Naive thymus-derived CD4-positive, alpha-beta T cell (primary cell): Measurements from ENCODE around the gene ANAPC4. TPM values are rescaled to one million over a fixed set of nuclear protein-coding genes. Genes with fewer than 3 reads are reported as not detected.

Source experiments
- ATAC-seq: fragments of 150-1000 bp; cut with Tn5 transposase; 2 replicates; pipeline ENCODE4 v1.10.0; 2021; ENCODE audit warnings: mild to moderate bottlenecking, moderate library complexity
- CTCF ChIA-PET: fragments of 350-600 bp; sonication (Branson Sonifier 250); formaldehyde crosslinking; loops from one replicate; lab custom pipeline; 2021; ENCODE audit warnings: antibody characterized with exemption; lab: Charles Lee
- POLR2A ChIA-PET: fragments of 350-600 bp; sonication (Branson Sonifier 250); formaldehyde crosslinking; loops from one replicate; lab custom pipeline; 2021; ENCODE audit warnings: antibody characterized with exemption, inconsistent platforms; lab: Charles Lee
- DNase-seq, 9 donors: peaks; one replicate each; pipeline versions ENCODE4 v3.0.0 to v3.0.0-alpha.2; 2020 to 2022; ENCODE audit warnings: mixed read lengths in 1 of 9
- H3K27ac ChIP-seq: one replicate; pipeline ENCODE4 v1.7.0; 2013; ENCODE audit warnings: mild to moderate bottlenecking, low read depth, low read length, moderate library complexity
- H3K27me3 ChIP-seq, 2 donors: one replicate each; pipeline ENCODE4 v1.7.0; 2013; ENCODE audit warnings: low read length in 2 of 2, mild to moderate bottlenecking in 2 of 2, moderate library complexity in 2 of 2; ENCODE audit not compliant: control insufficient read depth in 2 of 2, insufficient read depth in 2 of 2
- H3K36me3 ChIP-seq, 3 experiments: 1 replicate in 2 of 3; 2 replicates in 1 of 3; pipeline ENCODE4 v1.7.0; 2013; ENCODE audit warnings: low read length in 3 of 3, mild to moderate bottlenecking in 3 of 3, moderate library complexity in 1 of 3; ENCODE audit not compliant: insufficient read depth in 3 of 3, control insufficient read depth in 2 of 3
- H3K4me1 ChIP-seq, 2 donors: one replicate each; pipeline ENCODE4 v1.7.0; 2013; ENCODE audit warnings: low read length in 2 of 2, mild to moderate bottlenecking in 2 of 2, moderate library complexity in 1 of 2; ENCODE audit not compliant: control insufficient read depth in 2 of 2, insufficient read depth in 2 of 2
- H3K4me3 ChIP-seq: 2 replicates; pipeline ENCODE4 v1.7.0; 2013; ENCODE audit warnings: mild to moderate bottlenecking, low read length
- H3K9me3 ChIP-seq, 3 experiments: 1 replicate in 2 of 3; 2 replicates in 1 of 3; pipeline ENCODE4 v1.7.0; 2013; ENCODE audit warnings: low read length in 3 of 3; ENCODE audit not compliant: control insufficient read depth in 2 of 3
- H3K27ac Mint-ChIP-seq, 9 donors: one replicate each; pipeline ENCODE4 v1.8.0; 2020 to 2022; ENCODE audit warnings: mixed read lengths in 9 of 9, mild to moderate bottlenecking in 8 of 9, moderate library complexity in 5 of 9, inconsistent platforms in 2 of 9
- H3K27me3 Mint-ChIP-seq, 5 donors: one replicate each; pipeline ENCODE4 v1.8.0; 2021 to 2022; ENCODE audit warnings: mixed read lengths in 5 of 5, mild to moderate bottlenecking in 1 of 5
- H3K36me3 Mint-ChIP-seq, 5 donors: one replicate each; pipeline ENCODE4 v1.8.0; 2020 to 2022; ENCODE audit warnings: mixed read lengths in 5 of 5, mild to moderate bottlenecking in 3 of 5, inconsistent platforms in 1 of 5
- H3K4me1 Mint-ChIP-seq, 7 donors: one replicate each; pipeline ENCODE4 v1.8.0; 2020 to 2022; ENCODE audit warnings: mixed read lengths in 7 of 7, mild to moderate bottlenecking in 3 of 7, inconsistent platforms in 1 of 7
- H3K4me3 Mint-ChIP-seq, 10 donors: one replicate each; pipeline ENCODE4 v1.8.0; 2020 to 2022; ENCODE audit warnings: mild to moderate bottlenecking in 10 of 10, mixed read lengths in 10 of 10, moderate library complexity in 6 of 10, inconsistent platforms in 2 of 10
- H3K9me3 Mint-ChIP-seq, 11 donors: one replicate each; pipeline ENCODE4 v1.8.0; 2020 to 2022; ENCODE audit warnings: mixed read lengths in 11 of 11, mild to moderate bottlenecking in 4 of 11, inconsistent platforms in 1 of 11, moderate library complexity in 1 of 11
- intact Hi-C, 2 donors: fragments of 100-400 bp; cut with micrococcal nuclease; formaldehyde crosslinking; loops; one replicate each; pipeline ENCODE4 v1.15.1; 2023
- polyA plus RNA-seq, 2 donors: library from polyadenylated mRNA; unstranded; fragments of 300-500 nt; fragmentation: Illumina TruSeq; gene quantifications; one replicate each; pipeline ENCODE4 v1.2.3, GENCODE V29; 2021
- total RNA-seq, 6 experiments: library from RNA in 5 of 6; stranded (reverse) in 5 of 6; gene quantifications; 1 replicate in 5 of 6; 2 replicates in 1 of 6; pipeline ENCODE4 v1.2.3 and lab custom pipeline; 2021 to 2026

Gene ANAPC4
- total and polyA plus RNA-seq, 7 experiments from 2014 or later: 19.0 to 55.3 (median 49.9) TPM

DNA sequence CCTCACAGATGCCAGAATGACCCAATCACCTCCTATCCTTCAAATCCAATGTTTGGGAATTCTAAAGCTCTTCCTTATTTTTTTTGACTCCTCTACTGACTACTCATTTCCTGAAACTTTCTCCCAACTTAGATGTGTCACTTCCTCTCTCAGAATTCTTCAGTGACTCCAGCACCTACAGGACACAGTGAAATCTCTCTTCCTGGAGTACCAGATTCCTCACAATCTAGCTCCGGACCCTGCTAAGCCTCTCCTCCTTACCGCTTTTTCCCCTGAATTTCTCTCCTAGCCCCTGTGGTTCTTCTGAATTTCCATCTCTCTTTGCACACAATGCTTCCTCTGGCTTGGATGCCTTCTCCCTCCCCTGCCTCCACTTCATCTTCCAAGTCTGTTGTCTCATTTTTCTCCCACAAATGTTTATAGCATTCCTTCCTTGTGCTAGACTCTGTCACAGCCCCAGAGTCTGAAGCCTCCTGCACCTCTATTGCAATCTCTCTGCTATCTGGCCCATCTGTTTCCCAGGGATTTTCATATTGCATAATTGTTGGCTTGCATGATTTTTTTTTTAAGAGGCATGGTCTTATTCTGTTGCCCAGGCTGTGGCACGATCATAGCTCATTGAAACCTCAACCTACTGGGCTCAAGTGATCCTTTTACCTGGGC lies 80.1 kb downstream of the ANAPC4 start:
- no peak overlapping the region for H3K4me3 ChIP-seq
- ATAC-seq (no peak), DNase-seq (no peak)
- no peak overlapping the region for H3K27ac Mint-ChIP-seq
- CTCF ChIA-PET: no interaction called here
- POLR2A ChIA-PET: no interaction called here
- no peak overlapping the region for H3K4me3 Mint-ChIP-seq
- no peak overlapping the region for H3K27ac ChIP-seq
- no peaks in the 10 kb centered on the region for H3K27me3 ChIP-seq
- H3K27me3 Mint-ChIP-seq: no peaks in the 10 kb centered on the region
- H3K36me3 Mint-ChIP-seq: no peaks in the 10 kb centered on the region
- H3K9me3 ChIP-seq: no peaks in the 10 kb centered on the region
- H3K9me3 Mint-ChIP-seq: no peaks in the 10 kb centered on the region
- no peaks in the 10 kb centered on the region for H3K36me3 ChIP-seq
- H3K4me1 Mint-ChIP-seq: peaks cover 0 to 2% (median 0%) of the 10 kb centered on the region in 7 donors
- H3K4me1 ChIP-seq: no peaks in the 10 kb centered on the region
- intact Hi-C loops: no loop called here

DNA sequence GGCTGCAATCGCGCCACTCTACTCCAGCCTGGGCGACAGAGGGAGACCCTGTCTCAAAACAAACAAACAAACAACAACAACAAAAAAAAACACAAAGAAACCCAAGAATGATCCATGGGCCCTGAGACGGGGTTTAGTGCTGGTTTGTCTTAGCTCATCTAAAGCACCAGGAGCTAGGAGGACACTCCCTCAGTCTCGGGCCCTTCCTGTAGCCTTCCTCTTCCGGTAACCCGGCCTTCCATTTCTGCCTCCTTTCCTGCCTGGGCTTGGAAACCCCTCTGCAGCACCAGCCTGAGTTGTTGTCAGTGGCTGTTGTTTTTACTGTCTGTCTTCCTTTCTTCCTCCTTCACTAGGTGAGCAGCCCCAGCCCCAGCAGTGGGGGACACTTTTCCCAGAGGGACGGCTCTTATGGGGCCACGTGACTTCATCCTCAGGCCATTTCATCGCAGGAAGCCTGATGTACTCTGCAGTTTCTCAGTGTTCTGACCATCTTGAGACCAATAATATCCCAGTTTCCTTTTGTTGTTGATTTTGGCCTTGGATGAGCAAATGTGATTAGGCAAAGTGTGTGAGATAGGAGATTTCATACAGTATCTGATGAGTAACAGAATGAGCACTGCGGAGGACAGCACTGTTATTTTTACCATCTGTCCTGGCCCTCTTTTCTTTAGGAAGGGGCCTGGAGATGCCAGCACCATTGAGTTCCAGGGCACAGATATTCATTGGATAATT lies 90.1 kb downstream of the ANAPC4 start:
- H3K4me3 Mint-ChIP-seq: no peak overlapping the region
- no peak overlapping the region for H3K27ac Mint-ChIP-seq
- ChIA-PET POLR2A (no interaction called here), CTCF (no interaction called here)
- Histone ChIP-seq H3K27ac (no peak overlapping the region), H3K9me3 (no peaks in the 10 kb centered on the region), H3K4me3 (no peak overlapping the region), H3K4me1 (no peaks in the 10 kb centered on the region), H3K36me3 (no peaks in the 10 kb centered on the region), H3K27me3 (no peaks in the 10 kb centered on the region)
- intact Hi-C loops: no loop called here
- no peaks in the 10 kb centered on the region for H3K4me1 Mint-ChIP-seq
- peaks cover 0 to 13% (median 8%) of the 10 kb centered on the region in 11 donors for H3K9me3 Mint-ChIP-seq
- ATAC-seq: no peak
- peaks cover 0 to 16% (median 12%) of the 10 kb centered on the region in 5 donors for H3K36me3 Mint-ChIP-seq
- no peaks in the 10 kb centered on the region for H3K27me3 Mint-ChIP-seq
- DNase-seq: no peak

- no peaks in the 10 kb centered on the region for H3K4me1 Mint-ChIP-seq
- no peak overlapping the region for H3K4me3 Mint-ChIP-seq
- no peak for ATAC-seq
- intact Hi-C loops: no loop called here
- H3K27ac Mint-ChIP-seq: no peak overlapping the region
- H3K9me3 ChIP-seq: no peaks in the 10 kb centered on the region
- H3K36me3 ChIP-seq: no peaks in the 10 kb centered on the region
- ChIA-PET POLR2A (no interaction called here), CTCF (no interaction called here)
- no peak for DNase-seq
- H3K36me3 Mint-ChIP-seq: peaks cover 0 to 16% (median 12%) of the 10 kb centered on the region in 5 donors
- no peaks in the 10 kb centered on the region for H3K27me3 ChIP-seq
- H3K27me3 Mint-ChIP-seq: no peaks in the 10 kb centered on the region
- H3K9me3 Mint-ChIP-seq: peaks cover 0 to 13% (median 8%) of the 10 kb centered on the region in 11 donors
- H3K27ac ChIP-seq: no peak overlapping the region
- no peaks in the 10 kb centered on the region for H3K4me1 ChIP-seq
- H3K4me3 ChIP-seq: no peak overlapping the region
Measured at GRCh38 chr4:25467843-25468242, 90.8 kb downstream of the ANAPC4 start.

Other genes starting within 250 kb of the ANAPC4 start
- 10 to 100 TPM; 14.4 to 25.0 (median 17.2) TPM for gene SEPSECS, start 216.8 kb upstream of the ANAPC4 start, total RNA-seq
- 1 to 10 TPM; 1.4 to 3.4 TPM for gene SEPSECS, start 216.8 kb upstream of the ANAPC4 start, polyA plus RNA-seq
- gene PI4K2B, start 143.2 kb upstream of the ANAPC4 start, total RNA-seq: 10 to 100 TPM; 10.7 to 31.9 (median 11.9) TPM
- 10 to 100 TPM in 1 of 2 donors, 1 to 10 TPM in 1; 7.2 to 12.1 TPM for gene PI4K2B, start 143.2 kb upstream of the ANAPC4 start, polyA plus RNA-seq
- 10 to 100 TPM in 4 of 5 experiments, 1 to 10 TPM in 1; 9.5 to 15.5 (median 13.6) TPM for gene ZCCHC4, start 64.5 kb upstream of the ANAPC4 start, total RNA-seq
- gene ZCCHC4, start 64.5 kb upstream of the ANAPC4 start, polyA plus RNA-seq: 10 to 100 TPM in 1 of 2 donors, 1 to 10 TPM in 1; 9.9 to 14.6 TPM